Measurements from ENCODE around the gene TBKBP1. TPM values are rescaled to one million over a fixed set of nuclear protein-coding genes. Genes with fewer than 3 reads are reported as not detected.

The TBKBP1 gene
- total RNA-seq, 1 experiment from 2014 or later: 9.0 TPM

DNA sequence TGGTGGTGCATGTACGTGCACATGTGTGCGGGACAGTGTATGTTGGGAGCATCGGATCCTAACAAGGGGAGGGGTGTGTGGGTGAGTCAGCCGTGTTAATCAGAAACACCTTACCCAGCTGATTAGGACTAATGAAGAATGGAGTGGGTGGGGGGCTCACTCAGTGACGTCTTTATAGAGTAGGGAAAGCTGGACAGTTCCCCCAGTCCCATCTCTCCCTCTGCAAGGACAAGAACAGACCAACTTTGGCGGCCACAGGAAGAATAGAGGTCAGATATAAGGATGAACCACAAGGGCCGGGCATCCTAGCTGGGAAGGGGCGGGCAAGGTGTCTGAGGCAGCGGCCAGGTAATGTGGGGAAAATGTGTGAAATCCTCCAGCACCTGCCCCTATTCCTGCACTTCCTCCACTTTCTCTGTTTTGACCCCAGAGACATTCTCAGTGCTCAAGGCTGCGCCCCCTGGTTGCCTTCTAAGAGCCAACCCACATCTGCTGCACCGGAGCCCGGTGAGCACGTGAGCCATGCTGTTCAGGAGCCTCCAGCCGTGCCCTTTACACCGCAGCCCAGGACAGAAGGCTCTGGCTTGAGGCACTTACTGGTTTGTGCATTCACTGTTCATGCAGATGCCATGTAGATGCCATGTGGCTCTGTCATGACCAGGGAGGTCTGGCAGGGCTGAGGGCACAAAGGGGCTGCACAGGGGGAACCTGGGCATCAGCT is 20.2 kb downstream of the TBKBP1 start:
- CTCF ChIA-PET: no interaction called here
- H3K4me3 ChIP-seq (ENCODE audit: low read length): no peak overlapping the region
- BruUV-seq (replicated peaks): no TSS peak
- H3F3A ChIP-seq (ENCODE audit: low read length, unreplicated experiment): no peaks in the 10 kb centered on the region
- no peaks in the 10 kb centered on the region for H3K36me3 ChIP-seq (ENCODE audit: low read depth, low read length)
- no peak overlapping the region for H2AFZ ChIP-seq (ENCODE audit: low read length)
- H3K79me2 ChIP-seq (ENCODE audit: low read length): no peaks in the 10 kb centered on the region
- H3K9me3 ChIP-seq (ENCODE audit: low read length): no peaks in the 10 kb centered on the region
- intact Hi-C loops (cut with micrococcal nuclease): no loop called here
- H3K4me1 ChIP-seq (ENCODE audit: insufficient read depth, low read length): peaks cover 15% of the 10 kb centered on the region
- POLR2A ChIA-PET (ENCODE audit: unreplicated experiment): no interaction called here
- H3K9ac ChIP-seq (ENCODE audit: low read length): no peak overlapping the region
- ATAC-seq (no peak), DNase-seq (no peak)
- no peak for TF ChIP-seq EZH2phosphoT487 (IDR thresholded peaks at IDR 0.05; ENCODE audit: borderline replicate concordance, low read length)
- TF ChIP-seq, protein P1, sequence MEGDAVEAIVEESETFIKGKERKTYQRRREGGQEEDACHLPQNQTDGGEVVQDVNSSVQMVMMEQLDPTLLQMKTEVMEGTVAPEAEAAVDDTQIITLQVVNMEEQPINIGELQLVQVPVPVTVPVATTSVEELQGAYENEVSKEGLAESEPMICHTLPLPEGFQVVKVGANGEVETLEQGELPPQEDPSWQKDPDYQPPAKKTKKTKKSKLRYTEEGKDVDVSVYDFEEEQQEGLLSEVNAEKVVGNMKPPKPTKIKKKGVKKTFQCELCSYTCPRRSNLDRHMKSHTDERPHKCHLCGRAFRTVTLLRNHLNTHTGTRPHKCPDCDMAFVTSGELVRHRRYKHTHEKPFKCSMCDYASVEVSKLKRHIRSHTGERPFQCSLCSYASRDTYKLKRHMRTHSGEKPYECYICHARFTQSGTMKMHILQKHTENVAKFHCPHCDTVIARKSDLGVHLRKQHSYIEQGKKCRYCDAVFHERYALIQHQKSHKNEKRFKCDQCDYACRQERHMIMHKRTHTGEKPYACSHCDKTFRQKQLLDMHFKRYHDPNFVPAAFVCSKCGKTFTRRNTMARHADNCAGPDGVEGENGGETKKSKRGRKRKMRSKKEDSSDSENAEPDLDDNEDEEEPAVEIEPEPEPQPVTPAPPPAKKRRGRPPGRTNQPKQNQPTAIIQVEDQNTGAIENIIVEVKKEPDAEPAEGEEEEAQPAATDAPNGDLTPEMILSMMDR (conservative IDR thresholded peaks at IDR 0.05; ENCODE audit: low read depth, low read length): no peak
- TF ChIP-seq EZH2 (IDR thresholded peaks at IDR 0.05; ENCODE audit: low read length, unreplicated experiment): no peak
- no peaks in the 10 kb centered on the region for H4K20me1 ChIP-seq (ENCODE audit: low read length)
- peaks cover 10% of the 10 kb centered on the region; the same call in 1 of the 2 replicates for H3K27me3 ChIP-seq (ENCODE audit: low read length)
- H3K9me2 ChIP-seq (replicated peaks; ENCODE audit: low read length): no peaks in the 10 kb centered on the region
- no peak overlapping the region for H3K27ac ChIP-seq (ENCODE audit: low read length)
- no peak overlapping the region for H3K4me2 ChIP-seq (ENCODE audit: low read length)

DNA sequence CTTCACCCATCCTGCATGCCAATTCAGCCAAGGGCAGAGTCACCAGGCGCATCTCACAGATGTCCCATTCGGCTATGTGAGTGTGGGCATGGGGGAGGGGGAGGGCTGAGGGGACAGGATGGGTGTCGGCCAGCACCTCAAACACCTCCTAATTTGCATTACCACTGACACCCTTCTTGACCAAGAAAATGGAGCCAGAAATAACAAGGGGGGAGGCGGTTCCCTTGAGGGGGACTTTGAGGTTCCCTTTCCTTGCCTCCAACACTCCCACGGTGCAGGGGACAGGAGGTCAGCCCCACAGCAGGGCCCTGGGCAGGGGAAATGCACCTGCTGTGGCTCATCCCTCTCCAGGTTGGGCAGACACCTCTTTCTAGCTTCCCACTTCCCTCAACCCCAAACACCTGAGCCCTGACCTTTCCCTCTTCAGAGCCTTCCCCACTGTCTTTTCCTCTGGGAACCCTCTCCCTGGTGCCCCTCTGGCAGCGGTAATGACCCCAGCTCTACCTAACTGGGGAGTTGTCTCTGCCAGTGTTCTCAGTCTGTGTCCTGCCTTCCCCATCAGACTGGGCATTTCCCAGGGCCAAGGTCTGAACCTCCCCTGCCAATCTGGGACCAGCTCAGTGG is 20.9 kb downstream of the TBKBP1 start:
- Histone ChIP-seq H3K4me3 (ENCODE audit: low read length) (no peak overlapping the region), H3K4me2 (ENCODE audit: low read length) (no peak overlapping the region), H3K4me1 (ENCODE audit: insufficient read depth, low read length) (peaks cover 22% of the 10 kb centered on the region), H2AFZ (ENCODE audit: low read length) (no peak overlapping the region), H3F3A (ENCODE audit: low read length, unreplicated experiment) (no peaks in the 10 kb centered on the region), H3K27ac (ENCODE audit: low read length) (no peak overlapping the region), H3K79me2 (ENCODE audit: low read length) (no peaks in the 10 kb centered on the region), H3K9me3 (ENCODE audit: low read length) (no peaks in the 10 kb centered on the region), H3K9ac (ENCODE audit: low read length) (no peak overlapping the region), H3K36me3 (ENCODE audit: low read depth, low read length) (no peaks in the 10 kb centered on the region), H3K27me3 (ENCODE audit: low read length) (peaks cover 10% of the 10 kb centered on the region; the same call in 1 of the 2 replicates), H3K9me2 (replicated peaks; ENCODE audit: low read length) (no peaks in the 10 kb centered on the region), H4K20me1 (ENCODE audit: low read length) (no peaks in the 10 kb centered on the region)
- CTCF ChIA-PET: no interaction called here
- intact Hi-C loops (cut with micrococcal nuclease): no loop called here
- ATAC-seq (no peak), DNase-seq (no peak)
- TF ChIP-seq EZH2 (IDR thresholded peaks at IDR 0.05; ENCODE audit: low read length, unreplicated experiment): no peak
- TF ChIP-seq, protein P1 (conservative IDR thresholded peaks at IDR 0.05; ENCODE audit: low read depth, low read length): no peak
- TF ChIP-seq EZH2phosphoT487 (IDR thresholded peaks at IDR 0.05; ENCODE audit: borderline replicate concordance, low read length): no peak
- BruUV-seq (replicated peaks): no TSS peak
- POLR2A ChIA-PET (ENCODE audit: unreplicated experiment): no interaction called here

Measured in PC-3 (cell line).